ENCODE data around the gene CCDC74A.
"Not testable (repeated sequence)": the region's sequence is repeated elsewhere in the genome, so short reads cannot be mapped to it uniquely, and the experiment has no call there.

Gene CCDC74A

DNA sequence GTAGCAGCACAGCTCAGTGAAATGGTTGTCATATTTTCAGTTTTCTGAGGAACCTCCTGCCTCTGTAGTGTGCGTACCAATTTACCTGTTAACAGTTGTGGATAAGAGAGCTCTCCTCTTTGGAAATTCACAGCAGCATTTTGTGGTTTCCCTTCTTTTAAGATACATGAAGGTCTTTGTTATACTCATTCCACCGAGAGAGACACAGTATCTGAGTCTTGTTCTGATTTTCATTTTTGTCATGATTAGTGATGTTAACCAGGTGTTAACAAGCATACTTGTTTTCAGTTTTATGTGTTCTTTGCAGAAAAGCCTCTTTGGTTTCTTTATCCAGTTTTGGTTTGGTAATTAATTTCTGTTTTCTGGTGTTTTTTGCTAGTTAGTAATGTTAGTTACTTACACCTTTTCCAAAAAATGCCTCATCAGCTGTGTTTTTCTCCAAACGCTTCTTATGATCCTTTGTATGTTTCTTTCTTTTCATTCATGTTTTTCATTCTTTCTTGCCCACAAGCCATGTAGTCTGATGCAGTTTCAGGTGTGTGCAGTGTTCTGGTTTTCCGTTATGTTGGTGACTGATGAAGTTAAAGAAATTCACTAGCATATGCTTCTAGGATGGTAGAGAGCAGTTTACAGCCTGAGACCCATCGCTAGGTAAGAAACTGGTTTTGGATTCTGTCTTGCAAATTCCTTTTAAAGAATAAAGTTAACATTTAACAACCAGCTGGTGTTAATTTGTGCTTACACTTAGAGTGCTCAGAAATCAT is 30.1 kb downstream of the CCDC74A start:
- DNase-seq (ENCODE audit: low read depth in 2 of 2) = no peak

GRCh38 chr2:131566371-131566770 is 38.7 kb downstream of the CCDC74A start:
- no peak for DNase-seq (ENCODE audit: low read depth in 2 of 2)

- DNase-seq (ENCODE audit: low read depth in 2 of 2) = no peak
Measured at GRCh38 chr2:131567891-131568290, 40.2 kb downstream of the CCDC74A start.

DNA sequence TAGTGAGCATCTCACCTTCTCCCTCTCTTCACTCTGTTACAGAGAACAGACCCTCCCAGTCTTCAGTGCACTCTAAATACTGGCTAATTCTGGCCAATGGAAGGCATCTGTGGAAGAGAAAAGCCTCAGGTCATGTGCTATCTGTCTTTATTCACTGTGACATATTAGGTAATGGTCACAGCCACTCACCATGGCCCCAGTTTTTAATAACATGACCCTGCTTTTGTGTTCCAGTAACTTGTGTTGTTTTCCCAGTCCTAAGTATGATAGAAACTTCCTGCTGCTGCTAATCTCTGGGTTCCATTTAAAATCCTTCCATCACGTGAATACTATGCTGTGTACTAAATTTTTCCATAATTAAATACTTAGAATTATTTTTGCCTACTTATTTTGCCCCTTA is 40.7 kb downstream of the CCDC74A start:
- DNase-seq (ENCODE audit: low read depth in 2 of 2) = not testable (repeated sequence)

GRCh38 chr2:131572175-131572574 is 44.5 kb downstream of the CCDC74A start:
- no peak for DNase-seq (ENCODE audit: low read depth in 2 of 2)

- no peak for DNase-seq (ENCODE audit: low read depth in 2 of 2)
Measured at GRCh38 chr2:131577812-131578211, 50.1 kb downstream of the CCDC74A start.

- no peak for DNase-seq (ENCODE audit: low read depth in 2 of 2)
Measured at GRCh38 chr2:131580187-131580586, 52.5 kb downstream of the CCDC74A start.

Data from stimulated activated CD8-positive, alpha-beta memory T cell treated with anti-CD3 and anti-CD28 coated beads, Interleukin-15, amount 100 ng/mL, for 4 hours (primary cell).